HEK293 (cell line): ENCODE data around the gene THAP5.

Source experiments
- CTCF ChIA-PET: fragments of 350-600 bp; formaldehyde crosslinking; extraction: SDS; loops from one replicate; lab custom pipeline; 2021; ENCODE audit warnings: antibody characterized with exemption; lab: Yijun Ruan, JAX
- POLR2A ChIA-PET: fragments of 300-600 bp; formaldehyde crosslinking; extraction: SDS; loops from one replicate; lab custom pipeline; 2020; ENCODE audit warnings: antibody characterized with exemption, inconsistent platforms; lab: Yijun Ruan, JAX
- H3K27ac ChIP-seq: fragments of 200-500 bp; sonication (Bioruptor generic); 2 replicates; pipeline ENCODE4 v1.5.1; 2014; ENCODE audit warnings: low read depth, low read length, control low read depth, inconsistent platforms; ENCODE audit errors: extremely low read depth
- H3K36me3 ChIP-seq, 2 experiments: fragments of 200-500 bp in 1 of 2; sonication (Bioruptor generic) in 1 of 2; 1 replicate in 1 of 2; 2 replicates in 1 of 2; pipeline ENCODE4 v1.5.1; 2014 to 2017; ENCODE audit warnings: inconsistent platforms in 2 of 2, low read length in 2 of 2; ENCODE audit not compliant: control insufficient read depth in 2 of 2, insufficient read depth in 1 of 2
- H3K4me1 ChIP-seq: fragments of 200-500 bp; sonication (Bioruptor generic); 2 replicates; pipeline ENCODE4 v1.5.1; 2014; ENCODE audit warnings: mild to moderate bottlenecking, low read length, inconsistent platforms; ENCODE audit not compliant: control insufficient read depth, insufficient read depth
- H3K4me3 ChIP-seq: 2 replicates; pipeline ENCODE4 v1.5.1; 2011; ENCODE audit warnings: low read depth, mild to moderate bottlenecking, control low read depth, low read length, moderate library complexity
- H3K9me3 ChIP-seq: fragments of 200-500 bp; sonication (Bioruptor generic); 2 replicates; pipeline ENCODE4 v1.5.1; 2014; ENCODE audit warnings: low read depth, low read length, inconsistent platforms; ENCODE audit not compliant: control insufficient read depth, insufficient read depth
- BCL11A ChIP-seq: fragments of 450-650 bp; formaldehyde crosslinking; IDR thresholded peaks from 2 replicates; pipeline ENCODE4 v1.5.1; 2016; ENCODE audit warnings: low read depth, missing biosample characterization, missing genetic modification characterization
- FEZF1 ChIP-seq: fragments of 450-650 bp; formaldehyde crosslinking; IDR thresholded peaks from 2 replicates; pipeline ENCODE4 v1.5.1; 2016; ENCODE audit warnings: missing biosample characterization, missing genetic modification characterization
- KLF16 ChIP-seq: fragments of 450-650 bp; formaldehyde crosslinking; IDR thresholded peaks from 2 replicates; pipeline ENCODE4 v1.5.1; 2017; ENCODE audit warnings: missing biosample characterization, missing genetic modification characterization
- MEIS1 ChIP-seq: sonication (generic); formaldehyde crosslinking; IDR thresholded peaks from 2 replicates; pipeline ENCODE4 v1.8.1; 2022; ENCODE audit warnings: missing genetic modification reagents, mild to moderate bottlenecking, borderline replicate concordance
- MZF1 ChIP-seq: fragments of 450-650 bp; formaldehyde crosslinking; IDR thresholded peaks from 2 replicates; pipeline ENCODE4 v1.5.1; 2017; ENCODE audit warnings: missing biosample characterization, missing genetic modification characterization, borderline replicate concordance
- OVOL3 ChIP-seq: fragments of 450-650 bp; formaldehyde crosslinking; IDR thresholded peaks from 2 replicates; pipeline ENCODE4 v1.5.1; 2016; ENCODE audit warnings: missing biosample characterization, missing genetic modification characterization
- SP7 ChIP-seq: fragments of 450-650 bp; formaldehyde crosslinking; IDR thresholded peaks from 2 replicates; pipeline ENCODE4 v1.5.1; 2016; ENCODE audit warnings: missing biosample characterization, missing genetic modification characterization
- ZNF121 ChIP-seq: fragments of 450-650 bp; formaldehyde crosslinking; IDR thresholded peaks from 2 replicates; pipeline ENCODE4 v1.5.1; 2016; ENCODE audit warnings: missing biosample characterization, missing genetic modification characterization
- ZNF239 ChIP-seq: fragments of 450-650 bp; formaldehyde crosslinking; IDR thresholded peaks from 2 replicates; pipeline ENCODE4 v1.5.1; 2016; ENCODE audit warnings: missing biosample characterization, missing genetic modification characterization
- ZNF302 ChIP-seq: fragments of 450-650 bp; formaldehyde crosslinking; IDR thresholded peaks from 2 replicates; pipeline ENCODE4 v1.5.1; 2016; ENCODE audit warnings: missing biosample characterization, missing genetic modification characterization, low read depth
- ZNF341 ChIP-seq: fragments of 450-650 bp; formaldehyde crosslinking; IDR thresholded peaks from 2 replicates; pipeline ENCODE4; 2016; ENCODE audit warnings: low read depth, missing biosample characterization, missing genetic modification characterization
- ZNF366 ChIP-seq: fragments of 450-650 bp; formaldehyde crosslinking; conservative IDR thresholded peaks from 2 replicates; pipeline ENCODE4 v1.5.1; 2016; ENCODE audit warnings: missing biosample characterization, missing genetic modification characterization
- ZNF394 ChIP-seq: fragments of 450-650 bp; formaldehyde crosslinking; IDR thresholded peaks from 2 replicates; pipeline ENCODE4 v1.5.1; 2016; ENCODE audit warnings: missing biosample characterization, missing genetic modification characterization, mild to moderate bottlenecking, moderate library complexity, borderline replicate concordance
- ZNF433 ChIP-seq: fragments of 450-650 bp; formaldehyde crosslinking; IDR thresholded peaks from 2 replicates; pipeline ENCODE4 v1.5.1; 2016; ENCODE audit warnings: missing biosample characterization, missing genetic modification characterization, low read depth
- ZNF521 ChIP-seq: fragments of 450-650 bp; formaldehyde crosslinking; IDR thresholded peaks from 2 replicates; pipeline ENCODE4 v1.5.1; 2017; ENCODE audit warnings: missing biosample characterization, mild to moderate bottlenecking, missing genetic modification characterization
- ZNF530 ChIP-seq: fragments of 450-650 bp; formaldehyde crosslinking; IDR thresholded peaks from 2 replicates; pipeline ENCODE4 v1.5.1; 2016; ENCODE audit warnings: low read depth, missing biosample characterization, missing genetic modification characterization
- ZNF549 ChIP-seq: fragments of 450-650 bp; IDR thresholded peaks from 2 replicates; pipeline ENCODE4 v1.5.1; 2018; ENCODE audit warnings: missing biosample characterization, missing genetic modification characterization, mild to moderate bottlenecking, inconsistent platforms, moderate library complexity
- ZNF558 ChIP-seq: fragments of 450-650 bp; formaldehyde crosslinking; IDR thresholded peaks from 2 replicates; pipeline ENCODE4 v1.5.1; 2016; ENCODE audit warnings: missing biosample characterization, missing genetic modification characterization
- ZNF624 ChIP-seq: fragments of 450-650 bp; formaldehyde crosslinking; IDR thresholded peaks from 2 replicates; pipeline ENCODE4 v1.5.1; 2017; ENCODE audit warnings: missing biosample characterization, missing genetic modification characterization
- ZNF664 ChIP-seq: fragments of 450-650 bp; formaldehyde crosslinking; IDR thresholded peaks from 2 replicates; pipeline ENCODE4 v1.5.1; 2016; ENCODE audit warnings: missing biosample characterization, missing genetic modification characterization
- ZNF777 ChIP-seq: fragments of 450-650 bp; formaldehyde crosslinking; IDR thresholded peaks from 2 replicates; pipeline ENCODE4 v1.5.1; 2017; ENCODE audit warnings: missing biosample characterization, missing genetic modification characterization, borderline replicate concordance
- ZSCAN16 ChIP-seq: fragments of 450-650 bp; formaldehyde crosslinking; IDR thresholded peaks from 2 replicates; pipeline ENCODE4 v1.5.1; 2016; ENCODE audit warnings: missing biosample characterization, missing genetic modification characterization
- TF ChIP-seq, protein P1 (sequence below): fragments of 450-650 bp; formaldehyde crosslinking; IDR thresholded peaks from 2 replicates; pipeline ENCODE4 v1.5.1; 2016; ENCODE audit warnings: missing biosample characterization, missing genetic modification characterization, borderline replicate concordance
- TF ChIP-seq, protein P2 (sequence below): fragments of 450-650 bp; formaldehyde crosslinking; IDR thresholded peaks from 2 replicates; pipeline ENCODE4 v1.5.1; 2016; ENCODE audit warnings: missing biosample characterization, missing genetic modification characterization, borderline replicate concordance
- TF ChIP-seq, protein P3 (sequence below): fragments of 450-650 bp; formaldehyde crosslinking; optimal IDR thresholded peaks from 2 replicates; pipeline ENCODE3; 2016; ENCODE audit warnings: missing biosample characterization, mild to moderate bottlenecking, missing genetic modification characterization
- TF ChIP-seq, protein P4 (sequence below): fragments of 450-650 bp; formaldehyde crosslinking; IDR thresholded peaks from 2 replicates; pipeline ENCODE4 v1.5.1; 2017; ENCODE audit warnings: missing biosample characterization, missing genetic modification characterization
- TF ChIP-seq, protein P5 (sequence below): fragments of 450-650 bp; formaldehyde crosslinking; IDR thresholded peaks from 2 replicates; pipeline ENCODE4 v1.5.1; 2016; ENCODE audit warnings: missing biosample characterization, missing genetic modification characterization

Gene THAP5

DNA sequence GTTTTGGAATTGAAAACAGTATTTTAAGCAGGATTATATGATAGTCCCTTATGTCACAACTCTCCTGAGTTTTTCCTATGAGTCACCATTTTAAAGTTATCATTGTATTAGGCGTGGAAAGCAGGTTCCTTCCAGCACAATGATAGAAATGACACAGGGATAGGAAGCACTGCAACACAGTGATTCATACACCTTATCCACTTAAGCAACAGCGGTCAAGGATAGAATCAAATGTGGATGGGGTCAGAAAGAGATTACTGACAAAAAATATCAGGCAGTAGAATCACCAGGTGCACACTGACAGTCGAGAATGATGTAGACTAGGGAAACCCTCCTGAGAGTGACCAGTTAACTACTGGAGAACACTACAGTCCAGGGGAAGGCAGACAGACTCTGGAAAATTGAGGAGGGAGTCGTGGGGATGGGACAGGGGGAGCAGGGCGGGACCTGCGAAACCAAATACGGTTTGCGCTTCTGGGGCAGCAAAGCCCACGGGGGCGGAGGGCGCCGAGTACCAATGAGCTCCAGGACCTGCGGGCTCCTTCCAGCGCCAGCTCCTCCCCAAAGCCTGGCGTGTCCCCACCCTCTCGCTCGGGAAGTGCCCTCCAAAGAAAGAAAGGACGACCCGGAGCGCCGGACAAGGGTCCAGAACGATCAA is 44.0 kb downstream of the THAP5 start (continued):
- TF ChIP-seq, protein P1, sequence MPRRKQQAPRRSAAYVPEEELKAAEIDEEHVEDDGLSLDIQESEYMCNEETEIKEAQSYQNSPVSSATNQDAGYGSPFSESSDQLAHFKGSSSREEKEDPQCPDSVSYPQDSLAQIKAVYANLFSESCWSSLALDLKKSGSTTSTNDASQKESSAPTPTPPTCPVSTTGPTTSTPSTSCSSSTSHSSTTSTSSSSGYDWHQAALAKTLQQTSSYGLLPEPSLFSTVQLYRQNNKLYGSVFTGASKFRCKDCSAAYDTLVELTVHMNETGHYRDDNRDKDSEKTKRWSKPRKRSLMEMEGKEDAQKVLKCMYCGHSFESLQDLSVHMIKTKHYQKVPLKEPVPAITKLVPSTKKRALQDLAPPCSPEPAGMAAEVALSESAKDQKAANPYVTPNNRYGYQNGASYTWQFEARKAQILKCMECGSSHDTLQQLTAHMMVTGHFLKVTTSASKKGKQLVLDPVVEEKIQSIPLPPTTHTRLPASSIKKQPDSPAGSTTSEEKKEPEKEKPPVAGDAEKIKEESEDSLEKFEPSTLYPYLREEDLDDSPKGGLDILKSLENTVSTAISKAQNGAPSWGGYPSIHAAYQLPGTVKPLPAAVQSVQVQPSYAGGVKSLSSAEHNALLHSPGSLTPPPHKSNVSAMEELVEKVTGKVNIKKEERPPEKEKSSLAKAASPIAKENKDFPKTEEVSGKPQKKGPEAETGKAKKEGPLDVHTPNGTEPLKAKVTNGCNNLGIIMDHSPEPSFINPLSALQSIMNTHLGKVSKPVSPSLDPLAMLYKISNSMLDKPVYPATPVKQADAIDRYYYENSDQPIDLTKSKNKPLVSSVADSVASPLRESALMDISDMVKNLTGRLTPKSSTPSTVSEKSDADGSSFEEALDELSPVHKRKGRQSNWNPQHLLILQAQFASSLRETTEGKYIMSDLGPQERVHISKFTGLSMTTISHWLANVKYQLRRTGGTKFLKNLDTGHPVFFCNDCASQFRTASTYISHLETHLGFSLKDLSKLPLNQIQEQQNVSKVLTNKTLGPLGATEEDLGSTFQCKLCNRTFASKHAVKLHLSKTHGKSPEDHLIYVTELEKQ (tag by site-specific recombination), result no peak
- TF ChIP-seq MZF1 (tag by site-specific recombination) (peak; percentile 97), OVOL3 (tag by site-specific recombination) (0 out of 2 replicates have a peak, but pooled peaks have one; percentile 46), ZNF394 (tag by site-specific recombination) (0 out of 2 replicates have a peak, but pooled peaks have one; percentile 40), ZNF530 (tag by site-specific recombination) (no peak), ZNF433 (tag by site-specific recombination) (no peak), BCL11A (tag by site-specific recombination) (peak; percentile 12; the same call in 1 of the 2 replicates), ZNF549 (tag by site-specific recombination) (no peak), ZNF624 (tag by site-specific recombination) (no peak), ZNF302 (no peak), ZNF121 (tag by site-specific recombination) (no peak), ZNF558 (tag by site-specific recombination) (no peak), KLF16 (tag by site-specific recombination) (no peak)

DNA sequence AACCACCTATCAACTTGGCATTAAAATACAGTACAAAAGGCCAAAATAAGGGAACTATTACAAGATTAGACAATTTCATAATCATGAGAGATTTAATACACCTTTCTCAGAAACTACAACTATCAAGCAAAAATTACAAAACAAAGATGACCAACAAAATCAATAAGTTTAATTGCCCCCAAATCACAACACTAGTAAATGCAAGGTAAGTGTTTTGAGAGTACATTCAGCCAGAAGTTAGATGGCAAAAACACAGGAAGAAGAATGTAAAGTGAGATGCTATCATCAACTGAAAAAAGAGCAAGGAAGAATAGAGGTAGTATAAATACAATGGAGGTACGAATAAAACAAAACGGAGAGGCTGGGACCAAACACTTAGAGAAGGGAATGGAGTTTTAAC is 46.7 kb downstream of the THAP5 start:
- CTCF ChIA-PET, result no interaction called here
- Histone ChIP-seq H3K4me3 (no peak overlapping the region), H3K4me1 (peaks cover 2% of the 10 kb centered on the region; the same call in 1 of the 2 replicates), H3K27ac (no peak overlapping the region), H3K36me3 (peaks cover 0 to 6% of the 10 kb centered on the region in 2 experiments; a peak in 2 of 3 replicates), H3K9me3 (no peaks in the 10 kb centered on the region)
- POLR2A ChIA-PET, result no interaction called here
- no peak for TF ChIP-seq ZSCAN16 (tag by site-specific recombination)
- TF ChIP-seq SP7 (tag by site-specific recombination), result no peak
- no peak for TF ChIP-seq ZNF521 (tag by site-specific recombination)
- TF ChIP-seq ZNF777, result no peak
- TF ChIP-seq, protein P2, sequence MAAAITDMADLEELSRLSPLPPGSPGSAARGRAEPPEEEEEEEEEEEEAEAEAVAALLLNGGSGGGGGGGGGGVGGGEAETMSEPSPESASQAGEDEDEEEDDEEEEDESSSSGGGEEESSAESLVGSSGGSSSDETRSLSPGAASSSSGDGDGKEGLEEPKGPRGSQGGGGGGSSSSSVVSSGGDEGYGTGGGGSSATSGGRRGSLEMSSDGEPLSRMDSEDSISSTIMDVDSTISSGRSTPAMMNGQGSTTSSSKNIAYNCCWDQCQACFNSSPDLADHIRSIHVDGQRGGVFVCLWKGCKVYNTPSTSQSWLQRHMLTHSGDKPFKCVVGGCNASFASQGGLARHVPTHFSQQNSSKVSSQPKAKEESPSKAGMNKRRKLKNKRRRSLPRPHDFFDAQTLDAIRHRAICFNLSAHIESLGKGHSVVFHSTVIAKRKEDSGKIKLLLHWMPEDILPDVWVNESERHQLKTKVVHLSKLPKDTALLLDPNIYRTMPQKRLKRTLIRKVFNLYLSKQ (tag by site-specific recombination), result no peak
- TF ChIP-seq, protein P3, sequence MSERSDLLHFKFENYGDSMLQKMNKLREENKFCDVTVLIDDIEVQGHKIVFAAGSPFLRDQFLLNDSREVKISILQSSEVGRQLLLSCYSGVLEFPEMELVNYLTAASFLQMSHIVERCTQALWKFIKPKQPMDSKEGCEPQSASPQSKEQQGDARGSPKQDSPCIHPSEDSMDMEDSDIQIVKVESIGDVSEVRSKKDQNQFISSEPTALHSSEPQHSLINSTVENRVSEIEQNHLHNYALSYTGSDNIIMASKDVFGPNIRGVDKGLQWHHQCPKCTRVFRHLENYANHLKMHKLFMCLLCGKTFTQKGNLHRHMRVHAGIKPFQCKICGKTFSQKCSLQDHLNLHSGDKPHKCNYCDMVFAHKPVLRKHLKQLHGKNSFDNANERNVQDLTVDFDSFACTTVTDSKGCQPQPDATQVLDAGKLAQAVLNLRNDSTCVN (tag by site-specific recombination), result no peak
- TF ChIP-seq, protein P4, sequence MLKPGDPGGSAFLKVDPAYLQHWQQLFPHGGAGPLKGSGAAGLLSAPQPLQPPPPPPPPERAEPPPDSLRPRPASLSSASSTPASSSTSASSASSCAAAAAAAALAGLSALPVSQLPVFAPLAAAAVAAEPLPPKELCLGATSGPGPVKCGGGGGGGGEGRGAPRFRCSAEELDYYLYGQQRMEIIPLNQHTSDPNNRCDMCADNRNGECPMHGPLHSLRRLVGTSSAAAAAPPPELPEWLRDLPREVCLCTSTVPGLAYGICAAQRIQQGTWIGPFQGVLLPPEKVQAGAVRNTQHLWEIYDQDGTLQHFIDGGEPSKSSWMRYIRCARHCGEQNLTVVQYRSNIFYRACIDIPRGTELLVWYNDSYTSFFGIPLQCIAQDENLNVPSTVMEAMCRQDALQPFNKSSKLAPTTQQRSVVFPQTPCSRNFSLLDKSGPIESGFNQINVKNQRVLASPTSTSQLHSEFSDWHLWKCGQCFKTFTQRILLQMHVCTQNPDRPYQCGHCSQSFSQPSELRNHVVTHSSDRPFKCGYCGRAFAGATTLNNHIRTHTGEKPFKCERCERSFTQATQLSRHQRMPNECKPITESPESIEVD (tag by site-specific recombination), result no peak
- no peak for TF ChIP-seq ZNF341 (tag by site-specific recombination)
- 0 out of 2 replicates have a peak, but pooled peaks have one; percentile 5 for TF ChIP-seq ZNF664 (tag by site-specific recombination)
- TF ChIP-seq ZNF366 (tag by site-specific recombination), result 0 out of 2 replicates have a peak, but pooled peaks have one; percentile 13
- no peak for TF ChIP-seq ZNF239 (tag by site-specific recombination)
- TF ChIP-seq, protein P5, sequence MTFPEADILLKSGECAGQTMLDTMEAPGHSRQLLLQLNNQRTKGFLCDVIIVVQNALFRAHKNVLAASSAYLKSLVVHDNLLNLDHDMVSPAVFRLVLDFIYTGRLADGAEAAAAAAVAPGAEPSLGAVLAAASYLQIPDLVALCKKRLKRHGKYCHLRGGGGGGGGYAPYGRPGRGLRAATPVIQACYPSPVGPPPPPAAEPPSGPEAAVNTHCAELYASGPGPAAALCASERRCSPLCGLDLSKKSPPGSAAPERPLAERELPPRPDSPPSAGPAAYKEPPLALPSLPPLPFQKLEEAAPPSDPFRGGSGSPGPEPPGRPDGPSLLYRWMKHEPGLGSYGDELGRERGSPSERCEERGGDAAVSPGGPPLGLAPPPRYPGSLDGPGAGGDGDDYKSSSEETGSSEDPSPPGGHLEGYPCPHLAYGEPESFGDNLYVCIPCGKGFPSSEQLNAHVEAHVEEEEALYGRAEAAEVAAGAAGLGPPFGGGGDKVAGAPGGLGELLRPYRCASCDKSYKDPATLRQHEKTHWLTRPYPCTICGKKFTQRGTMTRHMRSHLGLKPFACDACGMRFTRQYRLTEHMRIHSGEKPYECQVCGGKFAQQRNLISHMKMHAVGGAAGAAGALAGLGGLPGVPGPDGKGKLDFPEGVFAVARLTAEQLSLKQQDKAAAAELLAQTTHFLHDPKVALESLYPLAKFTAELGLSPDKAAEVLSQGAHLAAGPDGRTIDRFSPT (tag by site-specific recombination), result no peak
- no peak for TF ChIP-seq MEIS1 (CRISPR knock-in tag)
- TF ChIP-seq FEZF1 (tag by site-specific recombination), result 0 out of 2 replicates have a peak, but pooled peaks have one; percentile 6
